ENCODE results near the gene DIO1. TPM values are rescaled to one million over a fixed set of nuclear protein-coding genes. Genes with fewer than 3 reads are reported as not detected.
A peak's percentile ranks its signal among the peaks of the same experiment; 100 is the strongest.
"Not testable (repeated sequence)": the region's sequence is repeated elsewhere in the genome, so short reads cannot be mapped to it uniquely, and the experiment has no call there.

The DIO1 gene
- not detected for total RNA-seq (ENCODE audit: insufficient read depth, low replicate concordance)

DNA sequence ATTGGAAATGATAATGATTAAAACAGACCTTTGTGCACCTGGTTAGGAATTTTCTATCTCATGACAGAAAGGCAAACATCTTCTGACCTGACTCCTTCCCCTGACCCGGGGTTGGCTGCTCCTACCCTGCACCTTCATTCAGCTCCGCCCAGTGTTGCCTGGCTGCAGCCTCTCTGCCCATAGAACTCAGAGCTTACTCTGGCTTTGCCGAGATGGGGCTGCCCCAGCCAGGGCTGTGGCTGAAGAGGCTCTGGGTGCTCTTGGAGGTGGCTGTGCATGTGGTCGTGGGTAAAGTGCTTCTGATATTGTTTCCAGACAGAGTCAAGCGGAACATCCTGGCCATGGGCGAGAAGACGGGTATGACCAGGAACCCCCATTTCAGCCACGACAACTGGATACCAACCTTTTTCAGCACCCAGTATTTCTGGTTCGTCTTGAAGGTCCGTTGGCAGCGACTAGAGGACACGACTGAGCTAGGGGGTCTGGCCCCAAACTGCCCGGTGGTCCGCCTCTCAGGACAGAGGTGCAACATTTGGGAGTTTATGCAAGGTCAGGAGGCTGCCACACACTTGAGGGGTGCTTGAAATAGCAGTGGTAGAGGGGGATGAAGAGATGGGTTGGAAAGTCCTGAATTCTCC, at the start of gene DIO1:
DIO1 (plus strand) TSS at position 189 of the 638 bp plus-strand sequence; CDS start at position 213, 24 bp downstream.
- DNase-seq (ENCODE audit: low spot score) = no peak

DNA sequence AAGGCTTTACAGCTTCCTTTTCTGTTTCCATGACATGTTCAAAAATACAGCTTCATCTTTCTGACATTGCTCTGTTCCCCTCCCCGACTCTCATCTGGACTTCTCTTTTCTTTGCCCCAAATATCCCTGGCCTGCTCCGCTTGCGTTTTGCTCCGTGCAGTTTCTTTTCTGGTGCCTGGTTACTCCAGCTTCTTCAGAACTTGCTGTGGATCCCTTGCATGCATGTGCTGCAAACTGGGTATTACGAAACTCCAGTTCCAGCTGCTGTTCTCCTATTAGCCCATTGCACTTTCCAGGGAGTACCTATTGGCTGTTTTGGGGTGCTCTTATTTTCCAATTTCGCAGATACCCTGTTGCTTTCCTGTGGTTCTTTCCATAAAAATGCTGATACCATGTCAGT, 46.0 kb upstream of the DIO1 start:
- DNase-seq (ENCODE audit: low spot score) = peak; percentile 18

DNA sequence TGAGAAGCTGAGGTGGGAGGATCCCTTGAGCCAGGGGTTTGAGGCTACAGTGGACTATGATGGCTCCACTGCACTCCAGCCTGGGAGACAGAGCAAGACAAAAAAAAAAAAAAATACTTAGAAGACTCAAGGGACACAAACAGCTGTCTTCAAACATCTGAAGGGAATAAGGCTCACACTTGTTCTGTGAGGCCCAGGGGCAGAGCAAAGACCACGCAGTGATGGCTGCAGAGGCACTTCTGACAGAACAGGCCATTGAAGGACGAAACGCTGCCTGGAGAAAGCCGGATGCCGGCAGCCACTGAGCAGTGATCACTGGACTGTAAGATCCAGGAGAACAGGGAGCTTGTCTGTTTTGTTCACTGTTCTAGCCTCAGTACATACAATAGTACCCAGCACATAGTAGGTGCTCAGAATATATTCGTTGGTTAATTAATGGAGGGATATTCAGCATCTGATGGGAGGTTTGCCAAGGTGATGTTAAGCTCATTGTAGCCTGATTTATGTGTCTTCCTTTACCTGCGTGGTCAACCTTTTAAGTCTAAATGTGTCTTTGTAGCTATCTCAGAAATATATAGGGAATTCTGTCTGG, 43.8 kb upstream of the DIO1 start:
- DNase-seq (ENCODE audit: low spot score) = no peak

DNA sequence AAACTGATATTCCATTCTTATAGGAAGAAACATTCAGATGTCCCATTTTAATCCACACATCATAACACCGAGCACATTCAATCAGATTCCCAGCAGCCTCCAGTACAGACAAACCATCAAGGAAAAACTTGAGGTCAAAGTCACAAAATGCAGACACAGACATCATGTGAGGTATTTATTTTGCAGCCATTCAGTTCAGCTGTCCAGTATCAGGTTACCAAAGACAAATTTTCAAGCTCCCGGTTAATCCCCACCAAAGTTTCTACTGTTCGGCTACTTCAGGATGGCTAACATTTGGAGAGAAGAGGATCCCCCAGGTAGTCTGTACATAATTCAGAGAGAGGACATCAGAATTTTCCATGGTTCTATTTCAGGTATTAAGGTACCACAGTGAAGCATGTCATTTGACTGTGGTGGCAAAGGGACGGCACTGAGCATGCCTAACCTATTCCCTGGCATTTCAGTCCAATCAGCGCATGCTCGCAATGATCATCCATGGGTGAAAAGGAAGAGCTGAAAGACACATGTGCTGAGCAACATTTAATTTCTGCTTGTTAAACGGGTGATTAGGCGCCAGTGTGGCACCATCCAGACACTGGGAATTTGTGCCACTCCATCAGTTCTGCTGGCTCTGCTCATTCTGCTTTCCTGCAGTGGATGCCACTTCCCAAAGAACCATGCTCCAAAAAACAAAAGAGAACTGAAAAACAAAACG, 42.3 kb upstream of the DIO1 start:
- DNase-seq (ENCODE audit: low spot score) = no peak

DNA sequence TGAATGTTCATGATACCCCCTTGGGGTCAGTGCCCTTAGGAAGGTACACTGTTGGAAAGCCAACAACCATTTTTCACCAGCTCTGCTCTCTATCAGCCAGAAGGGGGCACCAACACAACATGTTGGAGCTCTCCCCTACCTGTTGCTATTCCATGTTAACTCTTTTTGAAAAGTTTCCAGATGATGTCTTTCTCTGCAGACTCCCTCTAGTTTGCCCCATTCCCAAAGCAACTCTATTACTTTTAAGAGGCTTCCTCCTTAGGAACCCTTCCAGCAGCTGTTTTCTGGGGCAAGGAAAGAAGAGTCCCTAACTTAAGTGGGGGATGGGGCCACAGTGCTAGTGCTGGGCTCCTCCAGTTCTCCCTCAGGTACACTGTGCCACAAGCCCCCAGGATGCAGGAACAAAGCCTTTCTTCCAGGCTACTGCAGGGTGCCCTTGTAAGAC, 33.0 kb upstream of the DIO1 start:
- DNase-seq (ENCODE audit: low spot score) = peak; percentile 66

DNA sequence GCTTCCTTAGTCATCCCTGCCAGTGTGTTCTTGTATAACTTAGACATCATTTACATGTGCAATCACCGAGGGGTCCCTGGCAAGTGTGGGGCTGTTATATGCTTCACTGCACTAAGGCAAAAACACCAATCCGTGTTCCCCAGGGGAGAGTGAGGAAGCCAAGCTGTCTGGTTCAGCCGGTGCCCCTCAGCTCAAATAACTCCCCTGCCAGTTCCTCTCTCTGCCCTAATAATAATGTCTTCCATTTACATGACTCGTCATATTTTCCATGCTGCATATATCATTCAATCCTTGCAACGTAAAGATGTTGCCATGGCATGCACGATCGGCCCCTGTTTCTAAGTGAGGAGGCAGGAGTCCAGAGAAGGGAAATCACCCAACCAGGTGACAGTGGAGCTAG, 31.5 kb upstream of the DIO1 start:
- DNase-seq (ENCODE audit: low spot score) = no peak

DNA sequence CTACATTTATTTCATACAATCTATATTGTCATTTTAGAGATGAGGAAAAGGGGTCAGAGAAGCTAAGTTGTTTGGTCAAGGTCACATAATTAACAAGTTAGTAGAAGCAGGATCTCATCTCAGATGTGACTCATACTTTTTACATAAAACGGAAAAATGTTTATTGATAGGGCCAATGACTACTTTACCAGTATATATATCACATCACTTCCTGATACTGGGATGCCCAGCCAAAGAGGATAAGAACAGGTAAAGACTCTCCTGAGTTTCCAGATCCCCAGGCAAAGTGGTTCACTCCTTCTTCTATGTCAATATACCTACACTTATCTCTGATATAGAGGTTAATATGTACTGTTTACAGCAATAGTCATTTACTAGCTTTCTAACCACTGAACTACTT, 25.4 kb upstream of the DIO1 start:
- no peak for DNase-seq (ENCODE audit: low spot score)

DNA sequence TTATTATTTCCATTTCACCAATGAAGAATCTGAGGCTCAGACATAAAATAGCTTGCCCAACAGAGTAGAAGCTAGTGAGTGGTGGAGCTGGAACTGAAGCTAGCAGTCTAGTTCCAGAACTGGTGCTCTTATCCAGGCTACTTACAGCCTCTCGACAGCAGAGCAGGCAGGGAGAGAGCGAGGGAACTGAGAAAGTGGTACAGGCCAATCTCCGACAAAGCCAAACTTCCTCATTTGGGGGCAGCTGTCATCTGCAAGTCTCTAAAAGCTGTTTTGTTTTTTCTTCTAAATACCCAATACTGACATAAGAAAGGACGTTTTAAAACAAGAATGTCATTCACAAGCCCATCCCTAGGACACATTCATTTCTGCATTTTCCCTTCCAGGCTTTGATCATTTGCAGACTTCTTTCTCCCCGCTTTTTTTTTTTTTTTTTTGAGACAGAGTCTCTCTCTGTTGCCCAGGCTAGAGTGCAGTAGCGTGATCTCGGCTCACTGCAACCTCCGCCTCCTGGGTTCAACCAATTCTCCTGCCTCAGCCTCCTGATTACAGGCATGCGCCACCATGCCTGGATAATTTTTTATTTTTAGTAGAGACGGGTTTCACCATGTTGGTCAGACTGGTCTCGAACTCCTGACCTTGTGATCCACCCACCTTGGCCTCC, 24.4 kb upstream of the DIO1 start:
- no peak for DNase-seq (ENCODE audit: low spot score)

DNA sequence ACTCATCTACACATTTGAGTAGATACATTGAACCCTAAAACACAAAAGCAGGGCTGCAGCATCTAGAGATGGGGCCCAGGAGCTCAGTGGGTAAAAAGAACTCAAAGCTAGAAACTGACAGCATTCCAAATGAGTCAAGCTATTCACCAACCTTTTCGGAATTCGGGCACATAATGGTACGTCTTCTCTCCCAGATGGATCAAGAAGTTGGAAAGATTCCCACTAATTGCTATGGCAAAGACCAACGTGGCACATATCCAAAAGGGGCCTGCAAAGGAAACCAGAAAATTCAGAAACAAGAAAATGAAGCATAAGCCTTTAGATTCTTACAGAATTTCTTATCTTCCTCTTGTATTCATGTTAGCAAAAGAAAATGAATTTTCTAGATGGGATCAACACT, 22.8 kb upstream of the DIO1 start:
- peak; percentile 31 for DNase-seq (ENCODE audit: low spot score)

DNA sequence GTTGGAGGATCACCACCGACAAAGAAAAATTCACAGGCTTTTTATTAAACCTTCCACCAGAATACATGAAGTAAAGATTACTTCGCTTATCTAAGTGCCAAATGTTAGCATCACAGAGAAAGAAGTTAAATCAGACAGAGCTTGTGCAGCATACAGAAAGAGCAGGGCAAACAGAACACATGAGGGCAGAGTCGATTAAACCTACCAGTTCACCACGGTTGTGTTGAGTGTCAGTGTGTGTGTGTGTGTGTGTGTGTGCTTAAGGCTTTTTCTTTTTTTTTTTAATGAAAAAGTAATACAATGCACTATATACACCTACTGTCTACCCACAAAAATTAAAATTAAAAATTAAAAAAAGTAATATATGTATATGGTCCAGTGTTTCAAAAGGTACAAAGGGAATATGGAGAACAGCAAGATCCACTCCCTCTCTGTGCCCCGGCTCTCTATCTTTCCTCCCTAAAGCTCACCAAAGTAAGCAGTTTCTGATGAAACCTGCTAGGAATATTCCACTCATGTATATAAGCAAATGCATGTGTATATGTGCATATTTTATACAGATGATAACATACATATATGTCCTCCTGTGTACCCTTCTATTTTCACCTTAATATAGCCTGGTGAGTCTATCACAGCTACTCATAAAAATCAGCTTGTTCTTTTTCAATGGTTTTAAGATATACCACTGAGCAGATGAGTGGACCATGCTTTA, 22.1 kb upstream of the DIO1 start:
- DNase-seq (ENCODE audit: low spot score) = peak; percentile 39

DNA sequence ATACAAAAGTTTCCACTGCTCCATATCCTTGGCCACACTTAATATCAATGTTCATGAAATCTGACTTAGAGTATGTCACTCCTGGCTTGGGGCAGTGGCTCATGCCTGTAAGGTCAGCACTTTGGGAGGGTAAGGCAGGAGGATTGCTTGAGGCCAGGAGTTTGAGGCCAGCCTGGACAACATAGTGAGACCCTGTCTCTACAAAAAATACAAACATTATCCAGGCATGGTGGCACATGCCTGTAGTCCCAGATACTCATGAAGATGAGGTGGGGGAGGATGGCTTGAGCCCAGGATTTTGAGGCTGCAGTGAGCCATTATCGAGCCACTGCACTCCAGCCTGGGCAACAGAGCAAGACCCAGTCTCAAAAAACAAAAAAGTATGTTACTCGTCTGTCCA, 18.8 kb upstream of the DIO1 start:
- DNase-seq (ENCODE audit: low spot score) = not testable (repeated sequence)

DNA sequence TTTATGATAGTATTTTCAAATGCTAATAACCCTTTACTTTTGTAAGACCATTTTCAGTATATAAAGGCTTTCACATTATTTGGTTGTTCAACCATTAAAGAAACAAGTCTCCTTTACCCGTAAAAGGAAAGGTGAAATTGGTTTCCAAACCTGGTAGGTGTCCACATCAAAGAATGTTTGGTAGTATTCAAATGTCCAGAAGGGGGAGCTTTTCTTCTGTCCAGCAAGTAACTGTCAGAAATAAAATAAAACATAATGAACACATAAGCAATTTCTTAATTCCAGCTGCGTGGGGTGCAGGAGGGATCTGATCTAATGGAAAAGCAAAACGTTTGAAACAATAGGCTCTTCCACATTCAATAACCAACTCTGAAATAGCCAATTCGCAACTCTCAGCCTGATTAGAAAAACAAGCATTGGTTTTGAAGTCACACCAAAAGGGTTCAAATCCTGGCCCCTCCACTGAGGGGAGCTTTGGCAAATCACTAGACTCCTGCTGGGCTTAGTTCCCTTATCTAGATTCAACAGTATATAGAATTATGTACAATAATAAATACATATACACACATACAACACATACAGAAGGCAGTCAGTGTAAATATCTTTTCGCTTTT, 15.4 kb upstream of the DIO1 start:
- DNase-seq (ENCODE audit: low spot score) = peak; percentile 39

DNA sequence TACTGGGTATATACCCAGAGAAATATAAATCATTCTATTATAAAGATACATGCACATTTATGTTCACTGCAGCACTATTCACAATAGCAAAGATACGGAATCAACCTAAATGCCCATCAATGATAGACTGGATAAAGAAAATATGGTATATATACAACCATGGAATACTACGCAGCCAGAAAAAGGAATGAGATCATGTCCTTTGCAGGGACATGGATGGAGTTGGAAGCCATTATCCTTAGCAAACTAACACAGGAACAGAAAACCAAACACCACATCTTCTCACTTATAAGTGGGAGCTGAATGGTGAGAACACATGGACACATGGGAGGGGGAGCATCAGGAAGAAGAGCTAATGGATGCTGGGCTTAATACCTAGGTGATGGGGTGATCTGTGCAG, 12.1 kb upstream of the DIO1 start:
- not testable (repeated sequence) for DNase-seq (ENCODE audit: low spot score)

DNA sequence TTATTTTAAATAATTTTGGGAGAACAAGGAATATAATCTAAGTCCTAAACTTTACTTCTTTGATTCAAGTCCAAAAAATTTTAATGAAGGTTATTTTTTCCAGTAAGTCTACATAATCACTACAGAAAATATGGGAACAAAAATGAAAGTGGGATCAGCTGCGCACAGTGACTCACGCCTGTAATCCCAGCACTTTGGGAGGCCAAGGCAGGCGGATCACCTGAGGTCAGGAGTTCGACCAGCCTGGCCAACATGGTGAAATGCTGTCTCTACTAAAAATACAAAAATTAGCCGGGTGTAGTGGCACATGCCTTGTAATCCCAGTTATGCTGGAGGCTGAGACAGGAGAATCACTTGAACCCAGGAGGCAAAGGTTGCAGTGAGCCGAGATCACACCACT, 10.4 kb upstream of the DIO1 start:
- not testable (repeated sequence) for DNase-seq (ENCODE audit: low spot score)

DNA sequence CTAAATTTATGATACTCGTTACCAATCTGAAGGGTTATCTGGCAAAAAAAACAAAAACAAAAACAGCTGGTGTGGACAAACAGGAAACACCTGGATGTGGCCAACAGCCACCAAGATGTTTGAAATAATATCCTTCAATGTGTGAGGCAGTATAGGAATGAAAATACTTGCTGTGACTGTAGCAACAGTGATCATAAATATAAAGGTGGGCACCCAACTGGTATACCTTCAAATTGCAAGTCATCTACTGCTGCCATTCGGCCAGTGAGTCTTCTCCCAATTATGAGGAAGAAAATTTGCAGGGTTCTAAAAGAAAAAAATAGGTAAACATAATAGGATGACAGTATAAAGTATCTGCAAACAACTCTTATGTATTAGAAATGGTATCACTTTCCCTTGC, 5.3 kb upstream of the DIO1 start:
- no peak for DNase-seq (ENCODE audit: low spot score)

DNA sequence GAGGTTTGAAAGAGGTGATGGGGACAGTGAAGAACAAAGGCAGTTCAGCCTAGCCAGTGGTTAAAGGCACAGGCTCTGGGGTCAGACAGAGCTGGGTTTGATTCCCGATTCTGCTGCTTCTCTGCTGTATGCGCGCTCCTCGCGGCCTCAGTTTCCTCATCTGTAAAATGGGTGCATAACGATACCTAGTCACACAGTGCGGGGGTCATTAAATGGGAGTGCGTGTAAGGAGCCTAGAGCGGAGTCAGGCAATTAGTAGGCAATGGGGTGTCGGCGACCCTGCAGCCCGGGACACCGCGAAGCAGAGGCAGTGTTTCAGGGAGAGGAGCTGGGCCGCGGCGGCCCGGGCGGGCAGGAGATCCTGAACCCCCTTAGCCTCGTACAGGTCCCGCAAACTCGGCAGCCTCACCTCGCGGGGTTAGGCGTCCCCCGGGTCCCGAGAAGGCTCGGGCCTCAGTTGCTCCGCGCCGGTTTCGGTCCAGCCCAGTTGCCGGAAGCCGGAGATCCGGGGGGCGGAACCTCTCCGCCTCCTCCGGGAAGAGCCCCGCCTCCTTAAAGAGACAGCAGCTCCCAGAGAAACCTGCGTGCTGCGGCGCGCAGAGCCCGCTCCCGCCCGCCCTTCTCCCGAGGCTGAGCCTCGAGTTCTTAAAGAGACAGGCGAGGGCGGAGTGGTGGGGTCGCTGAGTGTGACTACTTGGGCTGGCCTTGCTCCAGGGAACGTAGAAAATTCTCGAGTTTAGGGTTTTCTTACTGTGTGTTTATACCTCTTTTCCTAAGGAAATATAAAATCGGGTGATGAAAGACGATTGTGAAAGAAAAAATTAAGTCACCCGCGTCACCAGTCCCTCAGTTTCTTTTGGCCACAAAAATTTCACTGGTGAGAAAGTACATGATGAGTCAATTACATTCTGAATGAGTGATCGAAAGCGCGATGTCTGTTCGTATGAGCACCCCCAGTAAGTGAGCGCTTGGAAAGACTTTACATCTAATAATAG, 4.4 kb upstream of the DIO1 start, which contains the start of gene YIPF1:
YIPF1 (minus strand) TSS at position 494 of the 995 bp plus-strand sequence. CDS start 860 bp downstream, outside the sequence.
- DNase-seq (ENCODE audit: low spot score) = peak; percentile 94

DNA sequence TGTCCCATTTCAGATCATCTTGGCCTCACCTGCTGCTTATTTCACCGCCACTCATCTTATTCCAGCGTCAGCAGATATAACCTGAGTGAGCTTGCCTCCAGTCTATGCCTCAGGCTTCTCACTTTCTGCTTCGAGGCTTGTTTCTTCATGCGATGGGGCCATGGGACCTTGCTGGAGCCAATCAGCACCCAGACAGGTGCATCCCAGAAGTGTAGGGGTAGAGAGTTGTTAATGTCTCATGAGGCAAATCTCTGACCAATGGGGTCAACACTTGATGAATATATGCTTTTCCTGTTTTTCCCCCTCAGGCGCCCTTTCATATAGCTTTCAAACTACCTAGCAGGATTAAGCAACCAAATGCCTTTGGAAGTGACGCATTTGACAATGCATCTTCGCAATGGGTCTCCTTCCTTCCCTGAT, 3.5 kb upstream of the DIO1 start:
- no peak for DNase-seq (ENCODE audit: low spot score)

DNA sequence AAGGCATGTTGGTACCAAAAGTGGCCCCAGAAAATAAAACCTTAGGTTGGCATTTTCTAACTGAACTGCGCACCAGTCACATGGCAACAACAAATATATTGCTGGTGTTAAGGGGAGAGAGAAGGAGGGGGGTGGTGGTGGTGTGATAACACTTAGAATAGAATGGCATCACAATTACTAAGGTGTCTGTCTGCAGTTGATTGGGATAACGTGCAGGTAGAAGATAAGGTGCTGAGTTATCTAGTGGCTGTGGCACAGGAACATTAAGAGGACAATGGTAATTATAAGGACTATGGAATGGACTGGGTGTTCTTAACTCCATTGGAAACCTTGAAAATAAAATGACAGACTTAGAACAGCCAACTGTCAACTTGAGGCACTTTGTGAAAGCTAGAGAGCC, 3.0 kb upstream of the DIO1 start:
- no peak for DNase-seq (ENCODE audit: low spot score)

DNA sequence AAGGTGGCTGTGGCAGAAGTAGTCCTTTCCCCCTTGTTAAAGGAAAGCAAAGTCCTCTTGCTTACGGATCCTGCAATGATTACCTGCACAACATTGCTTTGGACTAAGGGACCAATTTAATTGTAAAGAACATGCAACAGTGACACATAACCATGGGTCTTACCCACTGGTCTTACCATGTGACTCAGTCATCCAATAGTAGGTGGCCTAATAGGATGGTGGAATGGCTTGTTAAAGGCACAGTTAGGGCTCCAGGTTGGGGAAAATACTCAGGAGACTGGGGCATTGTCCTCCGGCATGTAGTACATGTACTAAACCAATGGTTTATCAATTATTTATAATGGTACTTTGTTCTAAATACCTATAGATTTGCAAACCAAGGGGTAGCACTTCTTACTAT, 2.3 kb upstream of the DIO1 start:
- no peak for DNase-seq (ENCODE audit: low spot score)

DNA sequence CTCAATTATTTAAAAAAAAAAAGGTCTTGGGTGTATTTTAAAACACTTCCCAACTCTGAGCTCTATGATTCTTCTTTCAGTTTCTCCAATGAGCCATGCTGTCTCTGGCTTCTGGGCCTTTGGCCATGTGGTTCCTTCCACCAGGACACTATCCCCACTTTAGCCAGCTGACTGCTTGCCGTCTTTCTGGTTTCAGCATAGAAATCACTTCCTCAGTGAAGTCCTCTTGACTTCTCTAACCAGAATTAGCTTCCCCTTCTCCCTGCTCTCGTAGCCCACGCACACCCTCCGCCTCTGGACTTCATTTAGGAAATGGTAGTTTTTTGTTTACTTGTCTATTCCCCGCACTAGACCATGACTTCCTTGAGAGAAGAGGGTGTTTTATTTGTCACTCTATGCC, 1.1 kb upstream of the DIO1 start:
- peak; percentile 41 for DNase-seq (ENCODE audit: low spot score)
